IMR-90 (cell line): ENCODE data around the gene SMIM5.

Source experiments
- POLR2A ChIP-seq: IDR thresholded peaks from 2 replicates; pipeline ENCODE4 v1.6.1; 2012; ENCODE audit warnings: mild to moderate bottlenecking, low read depth, low read length
- TF ChIP-seq, protein P1 (sequence below): conservative IDR thresholded peaks from 2 replicates; pipeline ENCODE4 v1.5.1; 2012; ENCODE audit warnings: mild to moderate bottlenecking, low read depth, low read length, improper control_type of control experiment

DNA sequence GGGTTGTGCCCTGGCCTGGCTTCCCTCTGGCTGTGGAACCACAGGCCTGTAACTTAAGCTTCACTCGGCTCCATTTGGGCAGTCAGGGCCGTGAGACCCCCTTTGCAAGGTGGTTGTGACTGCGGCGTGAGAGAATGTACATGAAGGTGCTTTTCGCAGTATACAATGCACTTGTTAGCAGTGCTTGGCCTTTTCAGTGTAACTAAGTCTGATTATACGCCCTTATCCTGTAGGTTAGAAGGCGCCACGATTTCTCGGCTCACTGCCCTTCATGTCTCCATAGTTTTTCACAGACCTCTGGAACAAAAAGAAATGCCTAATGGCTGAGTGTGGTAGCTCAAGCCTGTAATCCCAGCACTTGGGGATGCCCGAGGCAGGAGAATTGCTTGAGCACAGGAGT, 47.2 kb downstream of the SMIM5 start:
- no peak for TF ChIP-seq POLR2A
- TF ChIP-seq, protein P1, sequence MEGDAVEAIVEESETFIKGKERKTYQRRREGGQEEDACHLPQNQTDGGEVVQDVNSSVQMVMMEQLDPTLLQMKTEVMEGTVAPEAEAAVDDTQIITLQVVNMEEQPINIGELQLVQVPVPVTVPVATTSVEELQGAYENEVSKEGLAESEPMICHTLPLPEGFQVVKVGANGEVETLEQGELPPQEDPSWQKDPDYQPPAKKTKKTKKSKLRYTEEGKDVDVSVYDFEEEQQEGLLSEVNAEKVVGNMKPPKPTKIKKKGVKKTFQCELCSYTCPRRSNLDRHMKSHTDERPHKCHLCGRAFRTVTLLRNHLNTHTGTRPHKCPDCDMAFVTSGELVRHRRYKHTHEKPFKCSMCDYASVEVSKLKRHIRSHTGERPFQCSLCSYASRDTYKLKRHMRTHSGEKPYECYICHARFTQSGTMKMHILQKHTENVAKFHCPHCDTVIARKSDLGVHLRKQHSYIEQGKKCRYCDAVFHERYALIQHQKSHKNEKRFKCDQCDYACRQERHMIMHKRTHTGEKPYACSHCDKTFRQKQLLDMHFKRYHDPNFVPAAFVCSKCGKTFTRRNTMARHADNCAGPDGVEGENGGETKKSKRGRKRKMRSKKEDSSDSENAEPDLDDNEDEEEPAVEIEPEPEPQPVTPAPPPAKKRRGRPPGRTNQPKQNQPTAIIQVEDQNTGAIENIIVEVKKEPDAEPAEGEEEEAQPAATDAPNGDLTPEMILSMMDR, result no peak
